Measurements from ENCODE around the gene ERP29. TPM values are rescaled to one million over a fixed set of nuclear protein-coding genes. Genes with fewer than 3 reads are reported as not detected.

ERP29 gene
- total and polyA plus RNA-seq, 4 donors = 60.9 to 150 (median 115) TPM

DNA sequence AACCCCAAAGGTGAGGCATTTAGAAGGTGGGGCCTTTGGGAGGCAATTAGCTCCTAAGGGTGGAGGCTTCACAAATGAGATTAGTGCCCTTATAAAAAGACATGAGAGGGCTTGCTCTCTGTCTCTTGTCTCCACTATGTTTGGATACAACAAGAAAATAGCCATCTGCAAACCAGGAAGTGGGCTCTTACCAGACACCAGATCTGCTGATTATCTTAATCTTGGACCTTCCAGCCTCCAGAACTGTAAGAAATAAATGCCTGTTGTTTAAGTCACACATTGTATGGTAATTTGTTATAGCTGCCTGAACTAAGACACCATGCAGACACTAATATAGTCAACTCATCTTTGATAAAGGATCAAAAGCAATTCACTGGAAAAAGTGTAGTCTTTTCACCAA lies 34.7 kb upstream of the ERP29 start:
- no peak for ATAC-seq (ENCODE audit: insufficient read depth, low FRiP score)
- DNase-seq = no peak
- Histone ChIP-seq H3K4me1 (ENCODE audit: control insufficient read depth in 5 of 5, insufficient read depth in 5 of 5, low read length in 5 of 5) (peaks cover 0 to 3% (median 0%) of the 10 kb centered on the region in 5 donors), H3K4me3 (no peak overlapping the region), H3K9ac (ENCODE audit: insufficient read depth in 1 of 2, low read length in 2 of 2) (no peak overlapping the region), H3K27me3 (ENCODE audit: control insufficient read depth in 3 of 3, insufficient read depth in 3 of 3, low read length in 2 of 3) (no peaks in the 10 kb centered on the region), H3K27ac (ENCODE audit: low read depth in 1 of 2, low read length in 1 of 2) (no peak overlapping the region), H3K9me3 (ENCODE audit: control insufficient read depth in 4 of 4, insufficient read depth in 3 of 4, low read length in 3 of 4) (no peaks in the 10 kb centered on the region), H3K36me3 (ENCODE audit: control insufficient read depth in 4 of 4, insufficient read depth in 4 of 4, low read length in 4 of 4) (peaks cover 0 to 3% (median 0%) of the 10 kb centered on the region in 4 donors)
- TF ChIP-seq, protein P1, sequence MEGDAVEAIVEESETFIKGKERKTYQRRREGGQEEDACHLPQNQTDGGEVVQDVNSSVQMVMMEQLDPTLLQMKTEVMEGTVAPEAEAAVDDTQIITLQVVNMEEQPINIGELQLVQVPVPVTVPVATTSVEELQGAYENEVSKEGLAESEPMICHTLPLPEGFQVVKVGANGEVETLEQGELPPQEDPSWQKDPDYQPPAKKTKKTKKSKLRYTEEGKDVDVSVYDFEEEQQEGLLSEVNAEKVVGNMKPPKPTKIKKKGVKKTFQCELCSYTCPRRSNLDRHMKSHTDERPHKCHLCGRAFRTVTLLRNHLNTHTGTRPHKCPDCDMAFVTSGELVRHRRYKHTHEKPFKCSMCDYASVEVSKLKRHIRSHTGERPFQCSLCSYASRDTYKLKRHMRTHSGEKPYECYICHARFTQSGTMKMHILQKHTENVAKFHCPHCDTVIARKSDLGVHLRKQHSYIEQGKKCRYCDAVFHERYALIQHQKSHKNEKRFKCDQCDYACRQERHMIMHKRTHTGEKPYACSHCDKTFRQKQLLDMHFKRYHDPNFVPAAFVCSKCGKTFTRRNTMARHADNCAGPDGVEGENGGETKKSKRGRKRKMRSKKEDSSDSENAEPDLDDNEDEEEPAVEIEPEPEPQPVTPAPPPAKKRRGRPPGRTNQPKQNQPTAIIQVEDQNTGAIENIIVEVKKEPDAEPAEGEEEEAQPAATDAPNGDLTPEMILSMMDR (IDR thresholded peaks at IDR 0.05; ENCODE audit: control extremely low read depth, extremely low read depth) = no peak

DNA sequence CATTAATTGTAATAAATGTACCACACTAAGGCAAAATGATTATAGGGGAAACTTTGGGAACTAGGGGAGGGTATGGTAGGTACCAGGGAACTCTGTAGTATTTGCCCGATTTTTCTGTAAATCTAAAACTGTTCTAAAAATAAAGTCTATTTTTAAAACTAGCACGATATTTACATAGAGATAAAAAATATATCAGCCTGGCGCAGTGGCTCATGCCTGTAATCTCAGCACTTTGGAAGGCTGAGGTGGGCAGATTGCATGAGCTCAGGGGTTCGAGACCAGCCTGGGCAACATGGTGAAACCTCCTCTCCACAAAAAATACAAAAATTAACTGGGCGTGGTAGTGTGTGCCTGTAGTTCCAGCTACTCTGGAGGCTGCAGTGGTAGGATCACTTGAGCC lies 32.6 kb upstream of the ERP29 start:
- Histone ChIP-seq H3K27me3 (ENCODE audit: control insufficient read depth in 3 of 3, insufficient read depth in 3 of 3, low read length in 2 of 3) (no peaks in the 10 kb centered on the region), H3K4me3 (no peak overlapping the region), H3K4me1 (ENCODE audit: control insufficient read depth in 5 of 5, insufficient read depth in 5 of 5, low read length in 5 of 5) (peaks cover 0 to 3% (median 0%) of the 10 kb centered on the region in 5 donors), H3K27ac (ENCODE audit: low read depth in 1 of 2, low read length in 1 of 2) (no peak overlapping the region), H3K36me3 (ENCODE audit: control insufficient read depth in 4 of 4, insufficient read depth in 4 of 4, low read length in 4 of 4) (peaks cover 0 to 3% (median 0%) of the 10 kb centered on the region in 4 donors), H3K9me3 (ENCODE audit: control insufficient read depth in 4 of 4, insufficient read depth in 3 of 4, low read length in 3 of 4) (no peaks in the 10 kb centered on the region), H3K9ac (ENCODE audit: insufficient read depth in 1 of 2, low read length in 2 of 2) (no peak overlapping the region)
- TF ChIP-seq, protein P1 (IDR thresholded peaks at IDR 0.05; ENCODE audit: control extremely low read depth, extremely low read depth) = no peak
- DNase-seq (no peak), ATAC-seq (ENCODE audit: insufficient read depth, low FRiP score) (no peak)
- 92% methylated on average over 5 of the region's 5 CpGs for WGBS, 2 donors

DNA sequence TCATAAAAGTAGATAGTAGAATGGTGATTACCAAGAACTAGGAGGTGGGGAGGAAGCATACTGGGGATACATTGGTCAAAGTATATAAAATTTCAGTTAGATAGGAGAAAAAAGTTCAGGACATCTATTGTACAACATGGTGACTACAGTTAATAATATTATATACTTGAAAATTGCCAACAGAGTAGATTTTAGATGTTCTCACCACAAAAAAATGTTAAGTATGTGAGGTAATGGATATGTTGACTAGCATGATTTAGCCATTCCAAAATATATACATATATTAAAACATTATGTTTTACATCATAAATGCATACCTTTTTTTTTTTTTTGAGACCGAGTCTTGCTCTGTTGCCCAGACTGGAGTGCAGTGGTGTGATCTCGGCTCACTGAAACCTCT lies 31.2 kb upstream of the ERP29 start:
- TF ChIP-seq, protein P1 (IDR thresholded peaks at IDR 0.05; ENCODE audit: control extremely low read depth, extremely low read depth) = no peak

DNA sequence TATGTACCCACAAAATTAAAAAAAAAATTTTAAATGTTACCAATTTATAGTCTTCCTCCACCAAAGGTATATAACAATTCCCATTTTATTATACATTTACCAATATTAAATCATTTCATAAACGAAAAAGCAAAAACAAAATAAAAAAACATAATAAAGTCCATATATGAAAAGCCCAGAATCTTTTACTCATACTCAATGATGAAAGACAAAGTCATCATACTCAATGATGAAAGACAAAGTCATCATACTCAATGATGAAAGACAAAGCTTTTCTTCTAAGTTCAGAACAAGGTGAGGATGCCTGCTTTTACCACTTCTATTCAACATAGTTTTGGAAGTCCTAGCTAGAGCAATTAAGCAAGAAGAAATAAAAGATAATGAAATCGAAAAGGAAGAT lies 28.4 kb upstream of the ERP29 start:
- DNase-seq (no peak), ATAC-seq (ENCODE audit: insufficient read depth, low FRiP score) (no peak)
- no peaks in the 10 kb centered on the region for H3K36me3 ChIP-seq (ENCODE audit: control insufficient read depth in 4 of 4, insufficient read depth in 4 of 4, low read length in 4 of 4)
- H3K27ac ChIP-seq (ENCODE audit: low read depth in 1 of 2, low read length in 1 of 2) = no peak overlapping the region
- TF ChIP-seq, protein P1 (IDR thresholded peaks at IDR 0.05; ENCODE audit: control extremely low read depth, extremely low read depth) = no peak
- H3K27me3 ChIP-seq (ENCODE audit: control insufficient read depth in 3 of 3, insufficient read depth in 3 of 3, low read length in 2 of 3) = no peaks in the 10 kb centered on the region
- no peak overlapping the region for H3K4me3 ChIP-seq
- peaks cover 0 to 3% (median 0%) of the 10 kb centered on the region in 5 donors for H3K4me1 ChIP-seq (ENCODE audit: control insufficient read depth in 5 of 5, insufficient read depth in 5 of 5, low read length in 5 of 5)
- H3K9me3 ChIP-seq (ENCODE audit: control insufficient read depth in 4 of 4, insufficient read depth in 3 of 4, low read length in 3 of 4) = no peaks in the 10 kb centered on the region
- WGBS, 2 donors = 84 to 94% methylated on average over 2 of the region's 2 CpGs
- no peak overlapping the region for H3K9ac ChIP-seq (ENCODE audit: insufficient read depth in 1 of 2, low read length in 2 of 2)

More for the DNA sequence above, 31.2 kb upstream of the ERP29 start:
- Histone ChIP-seq H3K36me3 (ENCODE audit: control insufficient read depth in 4 of 4, insufficient read depth in 4 of 4, low read length in 4 of 4) (peaks cover 0 to 3% (median 0%) of the 10 kb centered on the region in 4 donors), H3K27me3 (ENCODE audit: control insufficient read depth in 3 of 3, insufficient read depth in 3 of 3, low read length in 2 of 3) (no peaks in the 10 kb centered on the region), H3K9ac (ENCODE audit: insufficient read depth in 1 of 2, low read length in 2 of 2) (no peak overlapping the region), H3K27ac (ENCODE audit: low read depth in 1 of 2, low read length in 1 of 2) (no peak overlapping the region), H3K4me3 (no peak overlapping the region), H3K4me1 (ENCODE audit: control insufficient read depth in 5 of 5, insufficient read depth in 5 of 5, low read length in 5 of 5) (peaks cover 0 to 3% (median 0%) of the 10 kb centered on the region in 5 donors), H3K9me3 (ENCODE audit: control insufficient read depth in 4 of 4, insufficient read depth in 3 of 4, low read length in 3 of 4) (no peaks in the 10 kb centered on the region)
- ATAC-seq (ENCODE audit: insufficient read depth, low FRiP score) (no peak), DNase-seq (no peak)
- 98 to 100% methylated on average over 2 of the region's 2 CpGs for WGBS, 2 donors

Measured in lung (tissue), 12 donors.